ENCODE measurements around the gene SLC12A9.
"Not testable (repeated sequence)": the region's sequence is repeated elsewhere in the genome, so short reads cannot be mapped to it uniquely, and the experiment has no call there.

The SLC12A9 gene

DNA sequence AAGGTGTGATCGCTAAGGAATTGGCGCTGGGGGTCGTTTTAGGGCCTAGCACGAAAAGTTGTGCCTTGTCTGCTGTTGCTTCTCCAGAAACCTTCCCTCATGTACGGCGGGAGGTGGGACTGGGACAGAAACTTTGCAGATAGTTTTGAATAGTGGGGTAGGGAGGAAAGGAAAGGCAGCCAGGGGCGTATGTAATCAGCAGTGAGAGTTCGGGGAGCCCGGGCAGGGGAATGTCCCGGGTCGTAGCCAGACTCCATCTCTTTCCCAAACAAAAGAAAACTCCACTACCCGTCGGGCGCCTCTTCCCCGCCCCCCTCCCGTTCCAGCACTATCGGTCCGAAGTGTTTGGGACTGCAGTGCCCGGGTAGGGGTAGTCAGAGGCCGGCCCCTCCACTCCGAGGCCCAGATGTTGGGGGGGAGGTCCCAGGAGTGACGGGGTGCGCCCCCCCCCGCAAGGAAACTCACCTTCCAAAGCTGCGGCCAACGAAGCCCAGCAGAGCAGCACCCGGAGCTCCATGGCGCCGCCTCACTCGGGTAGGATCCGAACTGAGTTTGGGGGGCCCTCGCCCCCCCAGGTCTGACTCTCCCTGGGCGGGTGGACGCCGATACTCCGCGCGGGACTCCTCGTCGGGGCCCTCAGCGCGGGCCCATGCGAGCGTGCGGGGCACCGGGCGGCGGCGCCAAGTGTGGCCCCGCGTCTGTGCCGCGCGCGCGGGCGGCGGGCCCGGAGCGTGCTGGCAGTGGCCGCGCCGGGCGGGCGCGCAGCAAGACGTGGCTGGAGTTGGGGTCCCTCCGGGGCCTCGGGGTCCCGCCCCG is 25.8 kb upstream of the SLC12A9 start:
- no peak for DNase-seq (ENCODE audit: low read depth)

DNA sequence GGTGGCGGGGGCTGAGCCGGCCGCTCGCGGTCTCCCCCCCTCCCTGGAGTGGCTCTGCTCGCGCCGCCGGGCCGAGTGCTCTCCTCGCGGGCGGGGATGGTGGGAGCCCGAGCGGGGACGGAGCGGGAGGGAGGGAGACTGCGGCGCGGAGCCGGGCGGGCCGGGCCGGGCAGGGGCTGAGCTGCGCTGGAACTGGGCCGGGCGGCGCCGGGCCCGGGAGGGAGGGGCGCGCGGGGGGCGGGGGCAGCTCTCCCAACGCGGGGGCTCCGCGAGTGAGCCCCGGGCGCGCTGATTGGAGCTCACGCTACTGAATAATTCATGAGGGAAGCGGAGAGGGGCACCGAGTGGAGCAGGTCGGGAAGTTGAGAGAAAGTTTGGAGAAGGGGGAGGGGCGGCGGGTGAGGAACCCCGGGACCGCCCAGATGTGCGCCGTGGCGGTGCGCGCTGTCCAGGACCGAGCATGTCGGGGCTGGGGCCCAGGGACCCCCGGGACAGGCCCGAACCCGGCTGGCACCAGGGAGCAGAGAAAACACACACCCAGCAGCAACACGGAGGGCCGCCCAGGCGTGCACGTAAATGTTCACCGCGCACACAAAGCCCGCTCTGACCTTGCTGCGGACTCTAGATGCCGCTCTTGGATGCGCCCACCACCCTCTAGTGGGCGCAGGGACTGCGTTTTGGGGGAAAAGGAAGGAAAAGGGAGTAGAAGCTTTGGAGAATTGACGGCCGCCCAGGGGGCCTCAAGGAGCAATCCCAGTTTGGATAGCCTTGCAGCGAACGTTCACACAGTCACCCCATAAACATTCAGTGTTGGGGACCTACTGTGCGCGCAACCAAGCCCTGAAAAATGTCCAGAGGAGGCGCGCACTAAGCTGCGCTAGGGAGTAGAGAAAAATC is 24.9 kb upstream of the SLC12A9 start, which contains the start of gene EPHB4:
EPHB4 (minus strand) TSS at position 194 of the 897 bp plus-strand sequence. CDS start 493 bp downstream, outside the sequence.
- DNase-seq (ENCODE audit: low read depth) = peak; percentile 31

DNA sequence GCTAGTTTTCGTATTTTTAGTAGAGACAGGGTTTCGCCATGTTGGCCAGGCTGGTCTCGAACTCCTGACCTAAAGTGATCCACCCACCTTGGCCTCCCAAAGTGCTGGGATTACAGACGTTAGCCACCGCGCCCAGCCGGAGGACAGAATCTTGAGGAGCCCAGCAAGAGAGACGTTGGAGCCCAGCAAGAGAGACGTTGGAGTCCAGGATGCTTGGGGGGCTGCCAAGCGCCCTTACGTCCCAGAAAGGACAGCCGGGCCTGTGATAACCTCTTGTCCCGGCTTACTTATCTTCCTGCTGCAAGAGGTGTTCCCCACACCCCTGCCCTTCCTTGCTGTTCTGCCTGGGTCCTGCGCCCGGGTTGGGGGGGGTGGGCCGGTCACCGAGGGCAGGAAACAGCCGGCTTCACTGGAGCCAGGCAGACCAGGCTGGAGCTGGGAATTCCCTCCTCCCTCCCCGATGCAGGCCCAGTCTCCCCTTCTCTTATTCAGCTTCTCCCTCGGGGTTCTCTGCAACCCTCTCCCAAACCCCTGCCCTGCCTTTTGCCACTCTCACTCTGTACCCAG is 23.3 kb upstream of the SLC12A9 start:
- no peak for DNase-seq (ENCODE audit: low read depth)

- DNase-seq (ENCODE audit: low read depth) = no peak
Observed at GRCh38 chr7:100830396-100830795, 22.1 kb upstream of the SLC12A9 start.

DNA sequence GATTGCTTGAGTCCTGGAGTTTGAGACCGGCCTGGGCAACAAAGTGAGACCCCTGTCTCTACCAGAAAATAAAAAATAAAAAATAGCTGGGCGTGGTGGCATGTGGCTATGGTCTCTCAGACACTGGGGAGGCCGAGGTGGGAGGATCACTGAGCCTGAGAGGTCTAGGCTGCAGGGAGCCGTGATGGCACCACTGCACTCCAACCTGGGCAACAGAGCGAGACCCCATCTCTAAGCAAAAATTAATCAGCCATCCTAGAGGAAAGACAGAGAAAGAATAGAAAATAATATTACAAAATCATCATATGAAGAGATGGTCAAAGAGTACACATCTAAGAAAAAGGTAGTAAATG is 20.3 kb upstream of the SLC12A9 start:
- DNase-seq (ENCODE audit: low read depth) = no peak

DNA sequence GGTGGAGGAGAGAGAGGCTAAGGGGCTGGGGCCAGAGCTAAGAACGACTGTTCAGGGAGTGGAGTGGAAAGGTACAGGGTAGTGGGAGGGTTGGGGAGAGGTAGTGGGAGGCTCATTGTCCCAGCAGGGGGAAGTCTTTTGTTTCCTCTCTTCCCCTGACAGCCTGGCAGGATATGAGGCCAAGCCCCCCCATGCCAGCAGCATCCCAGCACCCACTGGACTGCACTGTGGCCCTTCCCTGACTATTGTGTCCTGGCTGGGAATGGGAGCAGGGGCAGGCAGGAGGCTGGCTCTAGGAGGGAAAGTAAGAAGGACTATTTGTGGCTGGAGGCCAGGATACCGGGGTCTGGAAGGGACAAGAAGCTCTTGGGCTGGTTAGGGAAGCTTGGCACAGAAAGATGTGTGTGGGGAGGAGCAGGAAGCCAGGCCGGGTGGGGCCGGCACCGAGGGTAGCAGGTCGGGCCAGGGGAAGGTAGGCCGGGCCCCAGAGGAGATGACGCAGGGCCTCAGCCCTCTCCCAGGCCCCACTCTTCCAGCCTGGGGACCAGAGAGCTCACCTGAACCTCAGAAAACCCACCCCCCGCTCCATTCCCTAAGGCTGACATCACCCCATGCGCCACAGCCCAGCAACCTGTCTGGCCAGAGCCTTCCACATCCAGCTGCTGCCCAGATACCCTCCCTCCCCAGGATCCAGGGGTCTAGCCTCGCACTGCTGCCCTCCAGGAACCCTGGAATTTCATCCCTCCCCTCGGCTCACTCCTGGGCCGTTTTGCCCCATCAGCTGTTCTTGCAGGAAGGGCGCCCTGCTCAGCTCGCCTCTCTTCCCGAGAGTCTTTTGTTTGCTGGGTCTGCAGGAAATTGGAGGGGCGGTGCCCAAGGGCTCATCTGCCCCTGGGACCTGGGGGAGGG is 16.4 kb upstream of the SLC12A9 start:
- no peak for DNase-seq (ENCODE audit: low read depth)

- no peak for DNase-seq (ENCODE audit: low read depth)
Observed at GRCh38 chr7:100836812-100837098, 15.8 kb upstream of the SLC12A9 start.

DNA sequence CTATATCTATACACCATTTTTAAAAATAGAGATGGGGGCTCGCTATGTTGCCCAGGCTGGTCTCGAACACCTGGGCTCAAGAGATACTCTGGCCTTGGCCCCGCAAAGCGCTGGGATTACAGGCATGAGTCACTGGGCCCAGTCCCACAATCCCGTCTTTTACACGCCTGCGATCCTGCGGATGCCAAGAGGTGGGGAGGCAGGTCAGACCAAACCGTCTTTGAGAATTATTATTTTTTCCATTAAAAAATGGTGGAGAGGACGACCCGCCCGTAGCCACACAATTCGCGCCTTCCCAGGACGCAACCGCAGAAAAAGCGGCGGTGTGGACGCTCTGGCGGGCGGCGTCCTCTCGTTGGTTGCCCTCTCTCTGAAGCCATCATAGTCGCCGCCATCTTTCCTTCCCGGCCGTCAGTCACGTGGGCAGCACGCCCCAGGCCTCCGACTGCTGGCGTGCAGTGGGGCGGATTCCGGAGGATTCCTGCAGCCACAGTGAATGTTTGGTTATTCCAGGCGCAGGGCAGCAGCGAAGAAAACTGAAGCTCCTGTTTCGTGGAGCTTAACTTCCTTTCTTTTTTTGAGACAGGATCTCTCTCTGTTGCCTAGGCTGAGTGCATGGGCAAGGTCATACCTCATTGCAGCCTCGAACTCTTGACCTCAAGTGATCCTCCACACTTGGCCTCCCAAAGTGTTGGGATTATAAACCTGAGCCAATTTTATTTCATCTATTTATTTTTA is 15.2 kb upstream of the SLC12A9 start:
- peak; percentile 67 for DNase-seq (ENCODE audit: low read depth)

DNA sequence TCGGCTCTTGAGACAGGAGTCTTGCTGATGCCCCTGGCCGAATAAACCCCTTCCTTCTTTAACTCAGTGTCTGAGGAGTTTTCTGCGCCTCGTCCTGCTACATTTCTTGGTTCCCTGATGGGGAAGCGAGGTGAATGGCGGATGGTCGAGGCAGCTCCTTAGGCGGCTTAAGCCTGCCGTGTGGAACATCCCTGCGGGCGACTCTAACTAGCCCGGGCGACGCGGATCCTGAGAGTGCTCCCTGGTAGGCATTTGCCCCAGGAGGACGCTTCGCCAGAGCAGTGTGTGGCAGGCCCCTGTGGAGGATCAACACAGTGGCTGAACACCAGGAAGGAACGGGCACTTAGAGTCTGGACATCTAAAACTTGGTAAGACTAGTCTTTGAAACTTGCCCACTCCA is 13.2 kb upstream of the SLC12A9 start:
- DNase-seq (ENCODE audit: low read depth) = no peak

- DNase-seq (ENCODE audit: low read depth) = no peak
Observed at GRCh38 chr7:100840470-100841100, 11.9 kb upstream of the SLC12A9 start.

GRCh38 chr7:100847360-100847759 is 5.2 kb upstream of the SLC12A9 start:
- no peak for DNase-seq (ENCODE audit: low read depth)

- DNase-seq (ENCODE audit: low read depth) = no peak
Observed at GRCh38 chr7:100854146-100854895, 1.8 kb downstream of the SLC12A9 start.

DNA sequence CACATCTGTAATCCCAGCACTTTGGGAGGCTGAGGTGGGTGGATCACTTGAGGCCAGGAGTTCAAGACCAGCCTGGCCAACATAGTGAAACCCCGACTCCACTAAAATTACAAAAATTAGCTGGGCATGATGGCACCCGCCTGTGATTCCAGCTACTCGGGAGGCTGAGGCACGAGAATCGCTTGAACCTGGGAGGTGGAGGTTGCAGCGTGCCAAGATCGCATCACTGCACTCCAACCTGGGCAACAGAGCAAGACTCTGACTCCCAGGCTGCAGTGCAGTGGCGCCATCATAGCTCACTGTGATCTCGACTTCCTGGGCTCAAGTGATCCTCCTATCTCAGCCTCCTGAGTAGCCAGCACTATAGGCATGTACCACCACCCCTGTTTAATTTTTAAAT is 2.4 kb downstream of the SLC12A9 start:
- DNase-seq (ENCODE audit: low read depth) = not testable (repeated sequence)

GRCh38 chr7:100855515-100855914 is 3.0 kb downstream of the SLC12A9 start:
- no peak for DNase-seq (ENCODE audit: low read depth)

GRCh38 chr7:100856871-100857282 is 4.4 kb downstream of the SLC12A9 start:
- no peak for DNase-seq (ENCODE audit: low read depth)

GRCh38 chr7:100859856-100860255 is 7.3 kb downstream of the SLC12A9 start:
- DNase-seq (ENCODE audit: low read depth) = no peak

GRCh38 chr7:100860702-100861615 is 8.4 kb downstream of the SLC12A9 start:
- DNase-seq (ENCODE audit: low read depth) = no peak

GRCh38 chr7:100861616-100861985 is 9.1 kb downstream of the SLC12A9 start:
- DNase-seq (ENCODE audit: low read depth) = no peak

DNA sequence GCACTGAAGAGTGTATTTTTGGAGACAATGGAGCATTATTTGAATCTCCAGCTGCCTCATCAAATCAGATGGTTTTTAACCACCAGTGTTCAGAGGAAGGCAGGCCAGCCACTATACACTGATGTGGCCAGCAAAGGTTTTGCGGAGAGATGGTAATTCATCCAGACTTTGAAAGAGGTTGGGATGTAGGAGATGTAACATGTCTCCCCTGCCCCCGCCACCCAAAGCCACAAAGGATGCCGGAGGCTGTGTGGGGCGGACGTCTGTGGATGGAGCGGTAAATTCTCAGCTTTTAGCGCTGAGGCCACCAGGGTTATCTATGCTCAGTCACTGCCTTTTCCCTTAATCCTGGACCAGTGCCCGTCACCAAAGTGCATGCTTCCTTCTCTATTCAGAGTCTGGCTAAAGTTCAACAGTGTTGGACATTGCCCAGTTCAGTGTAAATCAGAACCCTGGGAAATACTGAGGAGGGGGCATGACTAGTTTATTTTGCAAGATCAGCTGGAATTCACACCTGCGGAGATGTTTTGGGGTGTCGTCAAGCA is 11.0 kb downstream of the SLC12A9 start:
- no peak for DNase-seq (ENCODE audit: low read depth)
